GM18520 (cell line): Measurements from ENCODE around the gene VSIG10L2.

Source experiments
- ATAC-seq: cut with Tn5 transposase; IDR thresholded peaks from one replicate; pipeline ENCODE4 v1.9.1; 2021; ENCODE audit not compliant: unreplicated experiment

VSIG10L2 gene

GRCh38 chr11:125929445-125930075 lies 16.3 kb upstream of the VSIG10L2 start:
- no peak for ATAC-seq

- ATAC-seq, result no peak
These were observed 15.8 kb upstream of the VSIG10L2 start for GRCh38 chr11:125930076-125930450.

GRCh38 chr11:125931116-125931515 lies 14.7 kb upstream of the VSIG10L2 start:
- ATAC-seq, result no peak

GRCh38 chr11:125931668-125932067 lies 14.2 kb upstream of the VSIG10L2 start:
- no peak for ATAC-seq

- ATAC-seq, result no peak
These were observed 13.5 kb upstream of the VSIG10L2 start for GRCh38 chr11:125932301-125932700.

- no peak for ATAC-seq
These were observed 12.6 kb upstream of the VSIG10L2 start for GRCh38 chr11:125933030-125933813.

GRCh38 chr11:125934473-125934872 lies 11.4 kb upstream of the VSIG10L2 start:
- no peak for ATAC-seq

- no peak for ATAC-seq
These were observed 10.8 kb upstream of the VSIG10L2 start for GRCh38 chr11:125935056-125935455.

- ATAC-seq, result no peak
These were observed 10.1 kb upstream of the VSIG10L2 start for GRCh38 chr11:125935618-125936199.

- ATAC-seq, result no peak
These were observed 7.4 kb upstream of the VSIG10L2 start for GRCh38 chr11:125938418-125938817.

- no peak for ATAC-seq
These were observed 6.7 kb upstream of the VSIG10L2 start for GRCh38 chr11:125939081-125939521.

- ATAC-seq, result no peak
These were observed 5.7 kb upstream of the VSIG10L2 start for GRCh38 chr11:125940145-125940544.

GRCh38 chr11:125941267-125941618 lies 4.6 kb upstream of the VSIG10L2 start:
- no peak for ATAC-seq

GRCh38 chr11:125941619-125942611 lies 3.9 kb upstream of the VSIG10L2 start:
- ATAC-seq, result no peak

- ATAC-seq, result no peak
These were observed 2.9 kb upstream of the VSIG10L2 start for GRCh38 chr11:125942771-125943428.

GRCh38 chr11:125943661-125944349 lies 2.0 kb upstream of the VSIG10L2 start:
- no peak for ATAC-seq

GRCh38 chr11:125944350-125945010 lies 1.4 kb upstream of the VSIG10L2 start:
- ATAC-seq, result no peak

- ATAC-seq, result no peak
These were observed 640 bp upstream of the VSIG10L2 start for GRCh38 chr11:125945011-125945796.
